Tibial nerve (tissue), 4 donors: ENCODE measurements around the gene HMX1. TPM values are rescaled to one million over a fixed set of nuclear protein-coding genes. Genes with fewer than 3 reads are reported as not detected.
A peak's percentile ranks its signal among the peaks of the same experiment; 100 is the strongest.

ENCODE experiments used
- DNase-seq, 2 donors: peaks; one replicate each; pipeline ENCODE4 v3.0.0-alpha.2; 2019; ENCODE audit warnings: low spot score in 2 of 2
- H3K27ac ChIP-seq, 4 donors: fragments of 200-600 bp; sonication (generic) in 3 of 4; one replicate each; pipeline ENCODE4 v1.5.1; 2017 to 2019; ENCODE audit warnings: mild to moderate bottlenecking in 1 of 4
- H3K27me3 ChIP-seq, 2 donors: fragments of 200-600 bp; sonication (generic) in 1 of 2; one replicate each; pipeline versions ENCODE4 v1.5.1 to v1.6.0; 2017 to 2019
- H3K36me3 ChIP-seq, 3 donors: fragments of 200-600 bp; sonication (generic); one replicate each; pipeline ENCODE4 v1.5.1; 2018 to 2019
- H3K4me1 ChIP-seq, 4 donors: fragments of 200-600 bp; sonication (generic) in 3 of 4; one replicate each; pipeline ENCODE4 v1.5.1; 2017 to 2019
- H3K4me3 ChIP-seq, 4 donors: fragments of 200-600 bp; sonication (generic) in 3 of 4; one replicate each; pipeline ENCODE4 v1.5.1; 2017 to 2019; ENCODE audit warnings: mild to moderate bottlenecking in 1 of 4, moderate library complexity in 1 of 4
- H3K9me3 ChIP-seq, 4 donors: fragments of 200-600 bp; sonication (generic) in 3 of 4; one replicate each; pipeline ENCODE4 v1.5.1; 2017 to 2019
- CTCF ChIP-seq, 5 experiments: fragments of 200-600 bp in 3 of 5; fragments of 450-650 bp in 2 of 5; sonication (generic) in 3 of 5; IDR thresholded peaks; one replicate each; pipeline ENCODE4 v1.5.1; 2016 to 2019; ENCODE audit warnings: antibody characterized with exemption in 5 of 5, mild to moderate bottlenecking in 3 of 5, moderate library complexity in 2 of 5
- EP300 ChIP-seq, 2 donors: sonication (generic); formaldehyde crosslinking; IDR thresholded peaks; one replicate each; pipeline ENCODE4 v1.6.1; 2017; ENCODE audit warnings: antibody characterized with exemption in 2 of 2, mild to moderate bottlenecking in 1 of 2
- POLR2A ChIP-seq, 2 donors: fragments of 450-650 bp; IDR thresholded peaks; one replicate each; pipeline ENCODE4 v1.6.1; 2017; ENCODE audit warnings: antibody characterized with exemption in 2 of 2, mild to moderate bottlenecking in 2 of 2, moderate library complexity in 2 of 2
- WGBS, 2 donors: methylation state at CpG; one replicate each; pipeline ENCODE4 v1.1.5; 2018; 5-methylcytosine and 5-hydroxymethylcytosine counted together
- total RNA-seq, 4 donors: library from RNA; depleted of rRNA; stranded (reverse); fragments of >200 nt; gene quantifications; one replicate each; pipeline ENCODE4 v1.1.0, GENCODE V29; 2016

The HMX1 gene
- total RNA-seq, 4 donors from 2014 or later = 0.21 TPM; not detected in 3

DNA sequence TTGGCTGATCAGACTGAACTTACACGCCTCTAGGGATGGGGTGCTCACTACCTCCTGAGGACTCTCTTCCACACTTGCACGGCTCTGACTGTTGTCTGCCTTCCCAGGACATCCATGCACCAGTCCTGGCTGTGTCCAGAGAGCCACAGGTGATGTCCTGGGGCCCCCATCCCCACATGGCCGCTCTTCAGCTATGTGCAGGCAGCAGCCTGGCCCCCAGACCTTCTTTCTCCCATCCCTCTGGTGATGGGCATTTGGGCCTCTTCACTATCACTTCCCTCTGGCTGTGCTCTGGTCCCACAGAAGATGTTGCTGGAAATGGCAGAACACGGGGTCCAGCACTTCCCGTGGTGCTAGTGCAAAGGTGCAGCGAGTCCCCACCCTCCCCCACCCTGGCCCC, 40.9 kb upstream of the HMX1 start:
- no peak for TF ChIP-seq POLR2A (IDR thresholded peaks at IDR 0.05)
- no peak for TF ChIP-seq EP300 (IDR thresholded peaks at IDR 0.05)
- no peak for TF ChIP-seq CTCF (IDR thresholded peaks at IDR 0.05)

GRCh38 chr4:8912089-8912455, 40.4 kb upstream of the HMX1 start:
- no peaks in the 10 kb centered on the region for H3K4me1 ChIP-seq
- H3K27me3 ChIP-seq = no peaks in the 10 kb centered on the region
- no peaks in the 10 kb centered on the region for H3K36me3 ChIP-seq
- H3K27ac ChIP-seq = no peak overlapping the region
- peaks cover 0 to 2% (median 0%) of the 10 kb centered on the region in 4 donors for H3K9me3 ChIP-seq
- H3K4me3 ChIP-seq = no peak overlapping the region
- DNase-seq = no peak
- no peak for TF ChIP-seq EP300 (IDR thresholded peaks at IDR 0.05)
- no peak for TF ChIP-seq POLR2A (IDR thresholded peaks at IDR 0.05)
- TF ChIP-seq CTCF (IDR thresholded peaks at IDR 0.05) = no peak
- WGBS, 2 donors = 59 to 61% methylated on average over 4 to 5 of the region's 5 CpGs

More for the DNA sequence above, 40.9 kb upstream of the HMX1 start:
- H3K4me1 ChIP-seq = no peaks in the 10 kb centered on the region
- DNase-seq = no peak
- H3K27ac ChIP-seq = no peak overlapping the region
- 82 to 85% methylated on average over 6 of the region's 6 CpGs for WGBS, 2 donors
- peaks cover 0 to 2% (median 0%) of the 10 kb centered on the region in 4 donors for H3K9me3 ChIP-seq
- no peaks in the 10 kb centered on the region for H3K27me3 ChIP-seq
- no peaks in the 10 kb centered on the region for H3K36me3 ChIP-seq
- no peak overlapping the region for H3K4me3 ChIP-seq

DNA sequence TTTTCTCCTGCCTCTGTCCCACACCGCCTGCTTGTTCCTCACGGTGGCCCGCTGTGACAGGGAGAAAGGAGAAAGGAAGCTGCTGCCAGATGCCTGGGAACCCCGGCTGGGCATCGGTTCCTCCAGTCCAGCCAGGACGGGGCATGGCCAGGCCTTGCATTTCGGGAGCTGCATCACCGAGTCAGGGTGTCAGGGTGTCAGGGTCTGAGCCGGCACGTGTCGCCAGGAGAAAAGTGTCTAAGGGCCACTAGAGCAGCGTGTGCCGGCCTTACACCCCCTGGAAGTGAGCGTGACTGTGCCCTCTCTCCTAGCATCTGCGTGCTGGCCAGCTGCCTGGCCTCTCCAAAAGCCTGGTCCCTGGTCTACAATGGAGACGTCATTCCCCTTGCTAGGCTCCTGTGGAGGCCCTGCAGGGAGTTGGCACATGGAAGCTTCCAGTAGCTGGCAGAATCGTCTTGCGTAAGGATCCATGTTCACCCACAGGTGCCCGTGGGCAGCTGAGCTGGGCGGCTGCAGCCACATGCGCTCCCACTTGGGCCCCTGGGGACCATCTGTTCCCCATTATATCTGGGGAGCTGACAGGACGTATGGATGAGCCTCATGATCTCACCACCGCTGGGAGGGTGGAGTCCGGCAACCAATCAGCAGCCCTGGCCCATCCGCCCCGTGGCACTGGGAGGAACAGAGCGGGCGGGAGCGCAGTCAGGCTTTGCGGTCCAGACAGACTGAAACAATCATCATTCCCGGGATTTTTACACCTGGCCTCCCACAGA, 39.9 kb upstream of the HMX1 start:
- TF ChIP-seq CTCF (IDR thresholded peaks at IDR 0.05) (no peak), POLR2A (IDR thresholded peaks at IDR 0.05) (no peak), EP300 (IDR thresholded peaks at IDR 0.05) (no peak)
- Histone ChIP-seq H3K27ac (no peak overlapping the region), H3K9me3 (peaks cover 0 to 2% (median 0%) of the 10 kb centered on the region in 4 donors), H3K36me3 (no peaks in the 10 kb centered on the region), H3K27me3 (no peaks in the 10 kb centered on the region), H3K4me3 (no peak overlapping the region), H3K4me1 (no peaks in the 10 kb centered on the region)
- peak in 1 of 2 donors; percentile 9 for DNase-seq
- WGBS, 2 donors = 75 to 79% methylated on average over 22 to 31 of the region's 31 CpGs

DNA sequence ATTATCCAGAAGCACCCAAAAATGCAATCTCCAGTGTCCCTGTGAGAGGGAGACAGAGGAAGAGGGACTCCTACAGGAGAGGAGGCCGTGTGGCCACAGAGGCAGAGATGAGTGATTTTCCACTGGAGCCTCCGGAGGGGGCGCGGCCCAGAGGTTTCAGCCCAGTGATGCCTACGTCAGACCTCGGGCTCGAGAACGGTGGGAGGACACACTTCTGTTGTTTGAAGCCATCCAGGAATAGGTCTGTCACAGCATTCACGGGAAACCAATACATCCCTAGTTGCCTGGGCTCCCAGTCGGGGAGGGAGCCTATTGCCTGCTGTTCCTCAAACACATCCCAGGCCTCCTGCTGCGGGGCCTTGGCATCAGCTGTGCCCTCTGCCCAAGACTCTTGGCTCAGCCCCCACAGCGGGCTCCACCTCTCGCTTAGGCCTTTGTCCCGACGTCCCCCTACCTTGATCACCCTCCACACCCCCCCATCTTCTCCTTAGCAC, 39.2 kb upstream of the HMX1 start:
- no peaks in the 10 kb centered on the region for H3K4me1 ChIP-seq
- peaks cover 0 to 2% (median 0%) of the 10 kb centered on the region in 4 donors for H3K9me3 ChIP-seq
- TF ChIP-seq EP300 (IDR thresholded peaks at IDR 0.05) (no peak), CTCF (IDR thresholded peaks at IDR 0.05) (no peak), POLR2A (IDR thresholded peaks at IDR 0.05) (no peak)
- 51 to 55% methylated on average over 15 of the region's 15 CpGs for WGBS, 2 donors
- no peaks in the 10 kb centered on the region for H3K27me3 ChIP-seq
- DNase-seq = no peak
- H3K36me3 ChIP-seq = no peaks in the 10 kb centered on the region
- no peak overlapping the region for H3K4me3 ChIP-seq
- H3K27ac ChIP-seq = no peak overlapping the region

- Histone ChIP-seq H3K27ac (no peak overlapping the region), H3K9me3 (peaks cover 0 to 2% (median 0%) of the 10 kb centered on the region in 4 donors), H3K4me3 (no peak overlapping the region), H3K4me1 (no peaks in the 10 kb centered on the region), H3K27me3 (no peaks in the 10 kb centered on the region), H3K36me3 (no peaks in the 10 kb centered on the region)
- TF ChIP-seq EP300 (IDR thresholded peaks at IDR 0.05) = no peak
- peak in 1 of 2 donors; percentile 8 for DNase-seq
- WGBS, 2 donors = 76 to 80% methylated on average over 19 to 28 of the region's 30 CpGs
These were observed 38.6 kb upstream of the HMX1 start for GRCh38 chr4:8910100-8910821.
